ENCODE results near the gene SCML2. TPM values are rescaled to one million over a fixed set of nuclear protein-coding genes. Genes with fewer than 3 reads are reported as not detected.

The SCML2 gene
- total and polyA plus RNA-seq, 10 of the 15 experiments (the other 5 are each of a cell fraction or from before 2014, with no cell fraction given) = 1.5 to 4.4 (median 2.6) TPM

GRCh38 chrX:18271725-18272124 is 82.8 kb downstream of the SCML2 start (continued):
- TF ChIP-seq KLF5 (IDR thresholded peaks at IDR 0.05; ENCODE audit: partially characterized antibody) (no peak), JUND (IDR thresholded peaks at IDR 0.05; ENCODE audit: low read depth, low read length) (no peak), KAT2A (conservative IDR thresholded peaks at IDR 0.05; ENCODE audit: control insufficient read depth, low read depth, low read length) (no peak), STAT1 (conservative IDR thresholded peaks at IDR 0.05) (no peak), ZBED1 (IDR thresholded peaks at IDR 0.05; ENCODE audit: borderline replicate concordance) (no peak), NRF1 (conservative IDR thresholded peaks at IDR 0.05; ENCODE audit: low read depth, low read length) (no peak), BMI1 (IDR thresholded peaks at IDR 0.05; ENCODE audit: borderline replicate concordance) (no peak), CEBPZ (IDR thresholded peaks at IDR 0.05; ENCODE audit: low read depth, low read length) (no peak), ZBTB33 (IDR thresholded peaks at IDR 0.05) (no peak)
- TF ChIP-seq, protein P1, sequence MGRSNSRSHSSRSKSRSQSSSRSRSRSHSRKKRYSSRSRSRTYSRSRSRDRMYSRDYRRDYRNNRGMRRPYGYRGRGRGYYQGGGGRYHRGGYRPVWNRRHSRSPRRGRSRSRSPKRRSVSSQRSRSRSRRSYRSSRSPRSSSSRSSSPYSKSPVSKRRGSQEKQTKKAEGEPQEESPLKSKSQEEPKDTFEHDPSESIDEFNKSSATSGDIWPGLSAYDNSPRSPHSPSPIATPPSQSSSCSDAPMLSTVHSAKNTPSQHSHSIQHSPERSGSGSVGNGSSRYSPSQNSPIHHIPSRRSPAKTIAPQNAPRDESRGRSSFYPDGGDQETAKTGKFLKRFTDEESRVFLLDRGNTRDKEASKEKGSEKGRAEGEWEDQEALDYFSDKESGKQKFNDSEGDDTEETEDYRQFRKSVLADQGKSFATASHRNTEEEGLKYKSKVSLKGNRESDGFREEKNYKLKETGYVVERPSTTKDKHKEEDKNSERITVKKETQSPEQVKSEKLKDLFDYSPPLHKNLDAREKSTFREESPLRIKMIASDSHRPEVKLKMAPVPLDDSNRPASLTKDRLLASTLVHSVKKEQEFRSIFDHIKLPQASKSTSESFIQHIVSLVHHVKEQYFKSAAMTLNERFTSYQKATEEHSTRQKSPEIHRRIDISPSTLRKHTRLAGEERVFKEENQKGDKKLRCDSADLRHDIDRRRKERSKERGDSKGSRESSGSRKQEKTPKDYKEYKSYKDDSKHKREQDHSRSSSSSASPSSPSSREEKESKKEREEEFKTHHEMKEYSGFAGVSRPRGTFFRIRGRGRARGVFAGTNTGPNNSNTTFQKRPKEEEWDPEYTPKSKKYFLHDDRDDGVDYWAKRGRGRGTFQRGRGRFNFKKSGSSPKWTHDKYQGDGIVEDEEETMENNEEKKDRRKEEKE (IDR thresholded peaks at IDR 0.05) = no peak
